ENCODE data around the gene CDPF1. TPM values are rescaled to one million over a fixed set of nuclear protein-coding genes. Genes with fewer than 3 reads are reported as not detected.

Gene CDPF1
- total and polyA plus RNA-seq, 2 of the 4 experiments (the other 2 are of a cell fraction), result 11.5 to 14.5 TPM

DNA sequence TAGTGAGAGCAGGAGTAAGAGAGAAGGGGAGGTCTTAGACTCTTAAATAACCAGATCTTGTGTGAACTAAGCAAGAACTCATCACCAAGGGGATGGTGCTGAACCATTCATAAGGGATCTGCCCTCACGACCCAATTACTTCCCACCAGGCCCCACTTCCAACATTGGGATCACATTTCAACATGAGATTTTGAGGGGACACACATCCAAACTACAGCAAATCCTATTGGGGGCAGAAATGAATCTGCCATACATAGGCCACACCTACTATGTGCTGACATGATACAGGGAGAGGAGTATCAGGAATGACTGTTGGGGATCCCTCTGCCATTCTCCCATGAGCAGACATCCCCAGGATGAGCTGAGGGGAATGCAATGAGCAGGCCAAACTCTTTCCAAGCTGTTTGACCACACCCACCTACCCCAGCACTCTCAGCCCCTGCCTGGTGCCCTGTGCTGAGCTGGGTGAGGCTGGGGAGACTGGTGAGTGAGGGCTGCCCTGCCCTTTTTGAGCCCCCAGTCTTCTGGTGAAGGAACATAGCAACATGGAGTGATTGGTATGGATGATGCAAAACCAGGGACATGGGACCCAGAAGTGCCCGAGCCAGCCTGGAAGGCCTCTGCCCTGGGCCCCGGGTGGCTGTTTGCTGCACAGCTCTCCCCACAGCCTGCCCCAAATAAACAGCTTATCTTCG, 45.3 kb upstream of the CDPF1 start (continued):
- TF ChIP-seq CHD1 (IDR thresholded peaks at IDR 0.05; ENCODE audit: low read depth, low read length) (no peak), NFE2L2 (IDR thresholded peaks at IDR 0.05; ENCODE audit: low read depth, low read length) (no peak)

- no peak overlapping the region for H2AK9ac ChIP-seq (replicated peaks; ENCODE audit: low read depth, low read length, poor library complexity)
- DNase-seq (no peak), ATAC-seq (ENCODE audit: low read depth) (no peak)
- H3K9me1 ChIP-seq (ENCODE audit: insufficient read depth, low read length), result peaks cover 28% of the 10 kb centered on the region
- peak overlapping the region; percentile 91; the same call in 1 of the 2 replicates for H2AK5ac ChIP-seq (ENCODE audit: low read depth, low read length)
- no peak overlapping the region for H3K23ac ChIP-seq (ENCODE audit: low read depth, low read length)
- H2BK15ac ChIP-seq (ENCODE audit: low read depth, low read length), result no peak overlapping the region
- BruUV-seq (replicated peaks), result no TSS peak
- in situ Hi-C loops (cut with MboI; ENCODE audit: low sequenced_read_pairs) (loop anchor here (5.0 kb wide), 1 partner anchor 172 kb away; no protein-coding TSS in a partner anchor), dilution Hi-C loops (cut with HindIII; ENCODE audit: low sequenced_read_pairs, unreplicated experiment) (no loop called here), intact Hi-C loops (cut with micrococcal nuclease) (loop anchor here (5.0 kb wide), 1 partner anchor 172 kb away; no protein-coding TSS in a partner anchor)
- no peak overlapping the region for H3K4ac ChIP-seq (ENCODE audit: low read depth, low read length)
- no peaks in the 10 kb centered on the region for H3K9me3 ChIP-seq (ENCODE audit: control insufficient read depth, insufficient read depth, low read length)
- no peak overlapping the region for H2AFZ ChIP-seq (replicated peaks; ENCODE audit: low read length, poor library complexity)
- H2BK5ac ChIP-seq (ENCODE audit: low read depth, low read length, poor library complexity, severe bottlenecking), result no peak overlapping the region
- CTCF ChIA-PET, result no interaction called here
- H4K20me1 ChIP-seq (ENCODE audit: insufficient read depth, low read length), result no peaks in the 10 kb centered on the region
- no peak overlapping the region for H3K4me3 ChIP-seq (ENCODE audit: insufficient read depth, low read depth, low read length)
- peaks cover 11% of the 10 kb centered on the region for H3K4me1 ChIP-seq (ENCODE audit: control insufficient read depth, insufficient read depth, low read length)
- H4K91ac ChIP-seq (ENCODE audit: insufficient read depth, low read depth, low read length), result no peak overlapping the region
- no peak overlapping the region for H3K27ac ChIP-seq (ENCODE audit: insufficient read depth, low read length)
- H3K4me2 ChIP-seq (ENCODE audit: low read depth, low read length), result no peak overlapping the region
- H4K5ac ChIP-seq (ENCODE audit: low read depth, low read length), result no peak overlapping the region
- H2BK20ac ChIP-seq (ENCODE audit: low read depth, low read length), result no peak overlapping the region
- no peak overlapping the region for H3K56ac ChIP-seq (ENCODE audit: extremely low read depth, insufficient read depth, low read length)
- H3K9ac ChIP-seq (ENCODE audit: low read depth, low read length), result no peak overlapping the region
- no peak overlapping the region for H3K14ac ChIP-seq (replicated peaks; ENCODE audit: low read depth, low read length)
- WGBS, 2 experiments (ENCODE audit: extremely low coverage in 2 of 2, insufficient read length in 1 of 2), result no CpG with 5 or more reads among the region's 2 CpGs
- H2BK120ac ChIP-seq (ENCODE audit: low read depth, low read length), result no peak overlapping the region
- H3K27me3 ChIP-seq (ENCODE audit: control insufficient read depth, insufficient read depth, low read length), result no peaks in the 10 kb centered on the region
- peaks cover 8 to 32% of the 10 kb centered on the region in 2 experiments; a peak in 3 of 4 replicates for H3K79me1 ChIP-seq (ENCODE audit: low read depth in 1 of 2, low read length in 2 of 2)
- POLR2A ChIA-PET (ENCODE audit: unreplicated experiment), result no interaction called here
- H3K18ac ChIP-seq (ENCODE audit: low read depth, low read length), result no peak overlapping the region
- TF ChIP-seq, protein P1, sequence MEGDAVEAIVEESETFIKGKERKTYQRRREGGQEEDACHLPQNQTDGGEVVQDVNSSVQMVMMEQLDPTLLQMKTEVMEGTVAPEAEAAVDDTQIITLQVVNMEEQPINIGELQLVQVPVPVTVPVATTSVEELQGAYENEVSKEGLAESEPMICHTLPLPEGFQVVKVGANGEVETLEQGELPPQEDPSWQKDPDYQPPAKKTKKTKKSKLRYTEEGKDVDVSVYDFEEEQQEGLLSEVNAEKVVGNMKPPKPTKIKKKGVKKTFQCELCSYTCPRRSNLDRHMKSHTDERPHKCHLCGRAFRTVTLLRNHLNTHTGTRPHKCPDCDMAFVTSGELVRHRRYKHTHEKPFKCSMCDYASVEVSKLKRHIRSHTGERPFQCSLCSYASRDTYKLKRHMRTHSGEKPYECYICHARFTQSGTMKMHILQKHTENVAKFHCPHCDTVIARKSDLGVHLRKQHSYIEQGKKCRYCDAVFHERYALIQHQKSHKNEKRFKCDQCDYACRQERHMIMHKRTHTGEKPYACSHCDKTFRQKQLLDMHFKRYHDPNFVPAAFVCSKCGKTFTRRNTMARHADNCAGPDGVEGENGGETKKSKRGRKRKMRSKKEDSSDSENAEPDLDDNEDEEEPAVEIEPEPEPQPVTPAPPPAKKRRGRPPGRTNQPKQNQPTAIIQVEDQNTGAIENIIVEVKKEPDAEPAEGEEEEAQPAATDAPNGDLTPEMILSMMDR (conservative IDR thresholded peaks at IDR 0.05; ENCODE audit: low read depth, low read length), result no peak
- TF ChIP-seq RAD21 (IDR thresholded peaks at IDR 0.05; ENCODE audit: low read length) (no peak), CHD1 (IDR thresholded peaks at IDR 0.05; ENCODE audit: low read depth, low read length) (no peak), CEBPB (IDR thresholded peaks at IDR 0.05; ENCODE audit: low read depth, low read length) (no peak), MXI1 (IDR thresholded peaks at IDR 0.05; ENCODE audit: borderline replicate concordance, low read depth, low read length) (no peak), SMC3 (IDR thresholded peaks at IDR 0.05; ENCODE audit: low read depth, low read length) (no peak), BHLHE40 (IDR thresholded peaks at IDR 0.05; ENCODE audit: low read depth, low read length) (no peak), MAZ (IDR thresholded peaks at IDR 0.05; ENCODE audit: borderline replicate concordance, low read depth, low read length) (no peak), FOS (IDR thresholded peaks at IDR 0.05; ENCODE audit: low read depth, low read length) (no peak), MAFK (IDR thresholded peaks at IDR 0.05; ENCODE audit: low read depth, low read length) (no peak), POLR2A (IDR thresholded peaks at IDR 0.05; ENCODE audit: low read depth, low read length) (no peak), RFX5 (IDR thresholded peaks at IDR 0.05; ENCODE audit: low read depth, low read length) (no peak), RCOR1 (IDR thresholded peaks at IDR 0.05; ENCODE audit: insufficient replicate concordance, low read length) (no peak)
- peaks cover 32% of the 10 kb centered on the region for H3K36me3 ChIP-seq (ENCODE audit: control insufficient read depth, insufficient read depth, low read length)
- no peak overlapping the region for H4K8ac ChIP-seq (ENCODE audit: low read depth in 2 of 2, low read length in 2 of 2)
These were observed 44.7 kb upstream of the CDPF1 start for GRCh38 chr22:46294784-46295183.
